ENCODE results near the gene RNF144B. TPM values are rescaled to one million over a fixed set of nuclear protein-coding genes. Genes with fewer than 3 reads are reported as not detected.

RNF144B gene
- total and polyA plus RNA-seq, 2 of the 13 experiments (the other 11 are each of a cell fraction or from before 2014, with no cell fraction given) = 1.8 to 4.3 TPM

DNA sequence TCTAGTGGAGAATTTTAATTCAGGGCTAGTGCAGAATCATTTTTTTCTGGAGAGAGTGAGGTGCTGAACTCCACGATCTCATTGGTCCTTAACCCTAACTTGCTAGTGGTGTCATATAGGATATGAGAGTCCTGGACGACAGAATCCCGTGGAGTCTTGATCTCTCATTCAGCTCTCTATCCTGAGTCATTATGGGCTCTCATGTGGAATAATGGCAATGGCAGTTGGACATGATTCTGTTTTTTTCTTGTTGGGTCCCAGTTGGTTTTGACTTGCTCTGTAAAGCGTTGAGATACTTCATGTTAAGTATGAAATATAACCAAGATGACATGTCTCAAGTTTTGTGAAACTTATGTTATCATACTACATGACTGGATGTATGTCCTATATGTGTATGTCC lies 6.3 kb upstream of the RNF144B start:
- Histone ChIP-seq H3K79me2 (ENCODE audit: insufficient read depth, low read length) (no peaks in the 10 kb centered on the region), H3K9me3 (ENCODE audit: low read length) (no peaks in the 10 kb centered on the region), H3K9ac (ENCODE audit: insufficient read depth, low read depth, low read length) (no peak overlapping the region), H3K27me3 (ENCODE audit: control insufficient read depth in 1 of 2, insufficient read depth in 2 of 2, low read length in 2 of 2) (peaks cover 0 to 3% of the 10 kb centered on the region in 2 experiments; a peak in 2 of 5 replicates), H3K27ac (ENCODE audit: extremely low read length, insufficient read depth, low read length) (no peak overlapping the region), H3K4me2 (ENCODE audit: low read depth, low read length) (no peak overlapping the region), H2AFZ (ENCODE audit: low read length) (no peak overlapping the region), H3K36me3 (replicated peaks in 1 of 2; ENCODE audit: control insufficient read depth in 1 of 2, insufficient read depth in 2 of 2, low read length in 2 of 2) (no peaks in the 10 kb centered on the region), H4K20me1 (ENCODE audit: insufficient read depth, low read length) (no peaks in the 10 kb centered on the region), H3K4me3 (replicated peaks in 1 of 3; ENCODE audit: insufficient read depth in 1 of 3, low read depth in 2 of 3, low read length in 3 of 3) (no peak overlapping the region), H3K4me1 (ENCODE audit: insufficient read depth, low read length) (peaks cover 44% of the 10 kb centered on the region)
- POLR2A ChIA-PET = no interaction called here
- BruUV-seq (replicated peaks) = no TSS peak
- DNase-seq (ENCODE audit: low spot score) = no peak
- WGBS (ENCODE audit: low lambda C conversion rate) = 20% methylated on average over 4 of the region's 4 CpGs
- ATAC-seq = no peak
- intact Hi-C loops (cut with micrococcal nuclease; ENCODE audit: unreplicated experiment) = no loop called here
- FAIRE-seq = no peak
- in situ Hi-C loops (cut with HindIII; ENCODE audit: extremely low pct_ligation_motif_present, low pct_unique_long_range_greater_than_20kb) = no loop called here
- CTCF ChIA-PET (ENCODE audit: low intra/inter-chr PET ratio, low total read pairs) = no interaction called here
- TF ChIP-seq, protein P1, sequence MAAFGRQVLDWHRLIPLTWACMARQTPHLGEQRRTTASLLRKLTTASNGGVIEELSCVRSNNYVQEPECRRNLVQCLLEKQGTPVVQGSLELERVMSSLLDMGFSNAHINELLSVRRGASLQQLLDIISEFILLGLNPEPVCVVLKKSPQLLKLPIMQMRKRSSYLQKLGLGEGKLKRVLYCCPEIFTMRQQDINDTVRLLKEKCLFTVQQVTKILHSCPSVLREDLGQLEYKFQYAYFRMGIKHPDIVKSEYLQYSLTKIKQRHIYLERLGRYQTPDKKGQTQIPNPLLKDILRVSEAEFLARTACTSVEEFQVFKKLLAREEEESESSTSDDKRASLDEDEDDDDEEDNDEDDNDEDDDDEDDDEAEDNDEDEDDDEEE (CRISPR knock-in tag; IDR thresholded peaks at IDR 0.05) = no peak
- TF ChIP-seq, protein P2, sequence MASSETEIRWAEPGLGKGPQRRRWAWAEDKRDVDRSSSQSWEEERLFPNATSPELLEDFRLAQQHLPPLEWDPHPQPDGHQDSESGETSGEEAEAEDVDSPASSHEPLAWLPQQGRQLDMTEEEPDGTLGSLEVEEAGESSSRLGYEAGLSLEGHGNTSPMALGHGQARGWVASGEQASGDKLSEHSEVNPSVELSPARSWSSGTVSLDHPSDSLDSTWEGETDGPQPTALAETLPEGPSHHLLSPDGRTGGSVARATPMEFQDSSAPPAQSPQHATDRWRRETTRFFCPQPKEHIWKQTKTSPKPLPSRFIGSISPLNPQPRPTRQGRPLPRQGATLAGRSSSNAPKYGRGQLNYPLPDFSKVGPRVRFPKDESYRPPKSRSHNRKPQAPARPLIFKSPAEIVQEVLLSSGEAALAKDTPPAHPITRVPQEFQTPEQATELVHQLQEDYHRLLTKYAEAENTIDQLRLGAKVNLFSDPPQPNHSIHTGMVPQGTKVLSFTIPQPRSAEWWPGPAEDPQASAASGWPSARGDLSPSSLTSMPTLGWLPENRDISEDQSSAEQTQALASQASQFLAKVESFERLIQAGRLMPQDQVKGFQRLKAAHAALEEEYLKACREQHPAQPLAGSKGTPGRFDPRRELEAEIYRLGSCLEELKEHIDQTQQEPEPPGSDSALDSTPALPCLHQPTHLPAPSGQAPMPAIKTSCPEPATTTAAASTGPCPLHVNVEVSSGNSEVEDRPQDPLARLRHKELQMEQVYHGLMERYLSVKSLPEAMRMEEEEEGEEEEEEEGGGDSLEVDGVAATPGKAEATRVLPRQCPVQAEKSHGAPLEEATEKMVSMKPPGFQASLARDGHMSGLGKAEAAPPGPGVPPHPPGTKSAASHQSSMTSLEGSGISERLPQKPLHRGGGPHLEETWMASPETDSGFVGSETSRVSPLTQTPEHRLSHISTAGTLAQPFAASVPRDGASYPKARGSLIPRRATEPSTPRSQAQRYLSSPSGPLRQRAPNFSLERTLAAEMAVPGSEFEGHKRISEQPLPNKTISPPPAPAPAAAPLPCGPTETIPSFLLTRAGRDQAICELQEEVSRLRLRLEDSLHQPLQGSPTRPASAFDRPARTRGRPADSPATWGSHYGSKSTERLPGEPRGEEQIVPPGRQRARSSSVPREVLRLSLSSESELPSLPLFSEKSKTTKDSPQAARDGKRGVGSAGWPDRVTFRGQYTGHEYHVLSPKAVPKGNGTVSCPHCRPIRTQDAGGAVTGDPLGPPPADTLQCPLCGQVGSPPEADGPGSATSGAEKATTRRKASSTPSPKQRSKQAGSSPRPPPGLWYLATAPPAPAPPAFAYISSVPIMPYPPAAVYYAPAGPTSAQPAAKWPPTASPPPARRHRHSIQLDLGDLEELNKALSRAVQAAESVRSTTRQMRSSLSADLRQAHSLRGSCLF (CRISPR knock-in tag; IDR thresholded peaks at IDR 0.05; ENCODE audit: borderline replicate concordance) = no peak
- TF ChIP-seq DNMT1 (CRISPR knock-in tag; IDR thresholded peaks at IDR 0.05) (no peak), RORA (CRISPR knock-in tag; IDR thresholded peaks at IDR 0.05) (no peak), ZBTB3 (CRISPR knock-in tag; IDR thresholded peaks at IDR 0.05; ENCODE audit: borderline replicate concordance, low read depth) (no peak), ZNF883 (CRISPR knock-in tag; IDR thresholded peaks at IDR 0.05; ENCODE audit: not compliant biosample characterization) (no peak), SMAD9 (CRISPR knock-in tag; IDR thresholded peaks at IDR 0.05) (no peak), FIP1L1 (IDR thresholded peaks at IDR 0.05; ENCODE audit: borderline replicate concordance, insufficient read depth, low read depth, low read length) (no peak), AHR (CRISPR knock-in tag; IDR thresholded peaks at IDR 0.05) (no peak), NFE2 (CRISPR knock-in tag; IDR thresholded peaks at IDR 0.05) (no peak), ZNF570 (CRISPR knock-in tag; IDR thresholded peaks at IDR 0.05; ENCODE audit: borderline replicate concordance) (no peak), SKI (IDR thresholded peaks at IDR 0.05; ENCODE audit: partially characterized antibody) (no peak)
- TF ChIP-seq, protein P3, sequence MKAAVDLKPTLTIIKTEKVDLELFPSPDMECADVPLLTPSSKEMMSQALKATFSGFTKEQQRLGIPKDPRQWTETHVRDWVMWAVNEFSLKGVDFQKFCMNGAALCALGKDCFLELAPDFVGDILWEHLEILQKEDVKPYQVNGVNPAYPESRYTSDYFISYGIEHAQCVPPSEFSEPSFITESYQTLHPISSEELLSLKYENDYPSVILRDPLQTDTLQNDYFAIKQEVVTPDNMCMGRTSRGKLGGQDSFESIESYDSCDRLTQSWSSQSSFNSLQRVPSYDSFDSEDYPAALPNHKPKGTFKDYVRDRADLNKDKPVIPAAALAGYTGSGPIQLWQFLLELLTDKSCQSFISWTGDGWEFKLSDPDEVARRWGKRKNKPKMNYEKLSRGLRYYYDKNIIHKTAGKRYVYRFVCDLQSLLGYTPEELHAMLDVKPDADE (CRISPR knock-in tag; IDR thresholded peaks at IDR 0.05) = no peak
- TF ChIP-seq, protein P4, sequence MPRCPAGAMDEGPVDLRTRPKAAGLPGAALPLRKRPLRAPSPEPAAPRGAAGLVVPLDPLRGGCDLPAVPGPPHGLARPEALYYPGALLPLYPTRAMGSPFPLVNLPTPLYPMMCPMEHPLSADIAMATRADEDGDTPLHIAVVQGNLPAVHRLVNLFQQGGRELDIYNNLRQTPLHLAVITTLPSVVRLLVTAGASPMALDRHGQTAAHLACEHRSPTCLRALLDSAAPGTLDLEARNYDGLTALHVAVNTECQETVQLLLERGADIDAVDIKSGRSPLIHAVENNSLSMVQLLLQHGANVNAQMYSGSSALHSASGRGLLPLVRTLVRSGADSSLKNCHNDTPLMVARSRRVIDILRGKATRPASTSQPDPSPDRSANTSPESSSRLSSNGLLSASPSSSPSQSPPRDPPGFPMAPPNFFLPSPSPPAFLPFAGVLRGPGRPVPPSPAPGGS (CRISPR knock-in tag; IDR thresholded peaks at IDR 0.05) = no peak
- TF ChIP-seq, protein P5, sequence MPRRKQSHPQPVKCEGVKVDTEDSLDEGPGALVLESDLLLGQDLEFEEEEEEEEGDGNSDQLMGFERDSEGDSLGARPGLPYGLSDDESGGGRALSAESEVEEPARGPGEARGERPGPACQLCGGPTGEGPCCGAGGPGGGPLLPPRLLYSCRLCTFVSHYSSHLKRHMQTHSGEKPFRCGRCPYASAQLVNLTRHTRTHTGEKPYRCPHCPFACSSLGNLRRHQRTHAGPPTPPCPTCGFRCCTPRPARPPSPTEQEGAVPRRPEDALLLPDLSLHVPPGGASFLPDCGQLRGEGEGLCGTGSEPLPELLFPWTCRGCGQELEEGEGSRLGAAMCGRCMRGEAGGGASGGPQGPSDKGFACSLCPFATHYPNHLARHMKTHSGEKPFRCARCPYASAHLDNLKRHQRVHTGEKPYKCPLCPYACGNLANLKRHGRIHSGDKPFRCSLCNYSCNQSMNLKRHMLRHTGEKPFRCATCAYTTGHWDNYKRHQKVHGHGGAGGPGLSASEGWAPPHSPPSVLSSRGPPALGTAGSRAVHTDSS (CRISPR knock-in tag; conservative IDR thresholded peaks at IDR 0.05) = no peak
